Adrenal gland (tissue), 5 donors: ENCODE data around the gene PDLIM3.

ENCODE experiments used
- POLR2A ChIP-seq, 2 donors: fragments of 450-650 bp; IDR thresholded peaks; one replicate each; pipeline ENCODE4 v1.6.1; 2017; ENCODE audit warnings: antibody characterized with exemption in 2 of 2, mild to moderate bottlenecking in 2 of 2, moderate library complexity in 1 of 2
- TF ChIP-seq, protein P1 (sequence below), 6 experiments: fragments of 450-650 bp in 4 of 6; fragments of 200-600 bp in 2 of 6; sonication (generic) in 1 of 6; IDR thresholded peaks; 1 replicate in 5 of 6; 2 replicates in 1 of 6; pipeline versions ENCODE4 v1.5.1 to v1.8.0; 2016 to 2021; ENCODE audit warnings: antibody characterized with exemption in 6 of 6, mild to moderate bottlenecking in 2 of 6, moderate library complexity in 1 of 6
- donor health status: DM: no; HTN: no; CAD: no.

DNA sequence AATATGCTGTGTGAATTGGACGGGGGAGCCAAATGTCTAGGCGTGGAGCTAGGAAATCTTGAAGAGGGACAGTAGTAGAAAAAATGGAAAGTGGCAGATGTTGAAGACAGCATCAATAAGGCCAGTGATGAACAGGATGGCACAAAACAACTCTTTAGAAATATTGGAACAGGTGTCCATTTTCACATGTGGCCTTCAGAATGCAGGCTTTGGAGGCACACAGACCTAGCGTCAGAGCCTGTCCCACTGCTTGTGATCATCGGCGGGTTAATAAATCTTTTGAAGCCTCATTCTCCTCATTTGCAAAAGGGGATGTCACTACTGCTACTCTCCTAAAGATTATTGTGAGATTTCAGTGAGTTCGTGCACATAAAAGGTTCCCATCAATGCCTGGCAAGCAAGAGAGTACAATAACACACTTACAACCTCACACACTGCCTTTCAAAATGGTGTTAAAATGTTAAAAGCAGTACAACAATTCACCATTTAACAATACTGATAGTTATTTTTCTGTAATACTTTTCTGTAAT, 2.4 kb downstream of the PDLIM3 start:
- TF ChIP-seq, protein P1, sequence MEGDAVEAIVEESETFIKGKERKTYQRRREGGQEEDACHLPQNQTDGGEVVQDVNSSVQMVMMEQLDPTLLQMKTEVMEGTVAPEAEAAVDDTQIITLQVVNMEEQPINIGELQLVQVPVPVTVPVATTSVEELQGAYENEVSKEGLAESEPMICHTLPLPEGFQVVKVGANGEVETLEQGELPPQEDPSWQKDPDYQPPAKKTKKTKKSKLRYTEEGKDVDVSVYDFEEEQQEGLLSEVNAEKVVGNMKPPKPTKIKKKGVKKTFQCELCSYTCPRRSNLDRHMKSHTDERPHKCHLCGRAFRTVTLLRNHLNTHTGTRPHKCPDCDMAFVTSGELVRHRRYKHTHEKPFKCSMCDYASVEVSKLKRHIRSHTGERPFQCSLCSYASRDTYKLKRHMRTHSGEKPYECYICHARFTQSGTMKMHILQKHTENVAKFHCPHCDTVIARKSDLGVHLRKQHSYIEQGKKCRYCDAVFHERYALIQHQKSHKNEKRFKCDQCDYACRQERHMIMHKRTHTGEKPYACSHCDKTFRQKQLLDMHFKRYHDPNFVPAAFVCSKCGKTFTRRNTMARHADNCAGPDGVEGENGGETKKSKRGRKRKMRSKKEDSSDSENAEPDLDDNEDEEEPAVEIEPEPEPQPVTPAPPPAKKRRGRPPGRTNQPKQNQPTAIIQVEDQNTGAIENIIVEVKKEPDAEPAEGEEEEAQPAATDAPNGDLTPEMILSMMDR (IDR thresholded peaks at IDR 0.05) = no peak
- no peak for TF ChIP-seq POLR2A (IDR thresholded peaks at IDR 0.05)
